Measurements from ENCODE around the gene CD276.
"Not testable (repeated sequence)": the region's sequence is repeated elsewhere in the genome, so short reads cannot be mapped to it uniquely, and the experiment has no call there.

The CD276 gene

GRCh38 chr15:73709686-73710085 lies 25.5 kb downstream of the CD276 start:
- DNase-seq (ENCODE audit: low read depth in 3 of 3), result no peak

- DNase-seq (ENCODE audit: low read depth in 3 of 3), result no peak
Observed at GRCh38 chr15:73710321-73710720, 26.1 kb downstream of the CD276 start.

- DNase-seq (ENCODE audit: low read depth in 3 of 3), result no peak
Observed at GRCh38 chr15:73711526-73711925, 27.3 kb downstream of the CD276 start.

GRCh38 chr15:73712107-73712506 lies 27.9 kb downstream of the CD276 start:
- DNase-seq (ENCODE audit: low read depth in 3 of 3), result no peak

GRCh38 chr15:73714695-73715301 lies 30.6 kb downstream of the CD276 start:
- DNase-seq (ENCODE audit: low read depth in 3 of 3), result no peak

GRCh38 chr15:73715417-73715816 lies 31.2 kb downstream of the CD276 start:
- DNase-seq (ENCODE audit: low read depth in 3 of 3), result no peak

- no peak for DNase-seq (ENCODE audit: low read depth in 3 of 3)
Observed at GRCh38 chr15:73716417-73716816, 32.2 kb downstream of the CD276 start.

- no peak for DNase-seq (ENCODE audit: low read depth in 3 of 3)
Observed at GRCh38 chr15:73717206-73717605, 33.0 kb downstream of the CD276 start.

GRCh38 chr15:73717802-73718201 lies 33.6 kb downstream of the CD276 start:
- no peak for DNase-seq (ENCODE audit: low read depth in 3 of 3)

- DNase-seq (ENCODE audit: low read depth in 3 of 3), result no peak
Observed at GRCh38 chr15:73718694-73719093, 34.5 kb downstream of the CD276 start.

GRCh38 chr15:73722425-73722824 lies 38.2 kb downstream of the CD276 start:
- DNase-seq (ENCODE audit: low read depth in 3 of 3), result no peak

- DNase-seq (ENCODE audit: low read depth in 3 of 3), result no peak
Observed at GRCh38 chr15:73723191-73723590, 39.0 kb downstream of the CD276 start.

- DNase-seq (ENCODE audit: low read depth in 3 of 3), result no peak
Observed at GRCh38 chr15:73724212-73724611, 40.0 kb downstream of the CD276 start.

GRCh38 chr15:73727330-73727976 lies 43.3 kb downstream of the CD276 start:
- no peak for DNase-seq (ENCODE audit: low read depth in 3 of 3)

GRCh38 chr15:73732051-73732450 lies 47.9 kb downstream of the CD276 start:
- DNase-seq (ENCODE audit: low read depth in 3 of 3), result not testable (repeated sequence)

- DNase-seq (ENCODE audit: low read depth in 3 of 3), result no peak
Observed at GRCh38 chr15:73732930-73733329, 48.7 kb downstream of the CD276 start.

- DNase-seq (ENCODE audit: low read depth in 3 of 3), result no peak
Observed at GRCh38 chr15:73737535-73737934, 53.4 kb downstream of the CD276 start.

GRCh38 chr15:73740152-73741048 lies 56.2 kb downstream of the CD276 start:
- DNase-seq (ENCODE audit: low read depth in 3 of 3), result no peak

- DNase-seq (ENCODE audit: low read depth in 3 of 3), result no peak
Observed at GRCh38 chr15:73741321-73741836, 57.2 kb downstream of the CD276 start.

GRCh38 chr15:73744293-73744692 lies 60.1 kb downstream of the CD276 start:
- DNase-seq (ENCODE audit: low read depth in 3 of 3), result no peak

GRCh38 chr15:73745073-73745472 lies 60.9 kb downstream of the CD276 start:
- DNase-seq (ENCODE audit: low read depth in 3 of 3), result no peak

GRCh38 chr15:73746261-73746660 lies 62.1 kb downstream of the CD276 start:
- DNase-seq (ENCODE audit: low read depth in 3 of 3), result no peak

- no peak for DNase-seq (ENCODE audit: low read depth in 3 of 3)
Observed at GRCh38 chr15:73746883-73747282, 62.7 kb downstream of the CD276 start.
